Measurements from ENCODE around the gene CDKN2C. TPM values are rescaled to one million over a fixed set of nuclear protein-coding genes. Genes with fewer than 3 reads are reported as not detected.
"Not testable (repeated sequence)": the region's sequence is repeated elsewhere in the genome, so short reads cannot be mapped to it uniquely, and the experiment has no call there.

CDKN2C gene
- polyA plus RNA-seq (2013, experiment 1 of 2; ENCODE audit: insufficient read length) = 13.8 TPM
- 14.8 TPM for polyA plus RNA-seq (2013, experiment 2 of 2; ENCODE audit: insufficient read length)

GRCh38 chr1:50969611-50970508 is at the start of gene CDKN2C:
Gene CDKN2C, plus strand, starts transcription at chr1:50970245. Its CDS starts 124 bp downstream, at chr1:50970369.
- DNase-seq = peak; percentile 90

GRCh38 chr1:50920409-50920808 is 49.6 kb upstream of the CDKN2C start:
- no peak for DNase-seq

- no peak for DNase-seq
These were observed 49.0 kb upstream of the CDKN2C start for GRCh38 chr1:50921029-50921428.

GRCh38 chr1:50923564-50923963 is 46.5 kb upstream of the CDKN2C start:
- no peak for DNase-seq

GRCh38 chr1:50929376-50929958 is 40.6 kb upstream of the CDKN2C start:
- peak; percentile 28 for DNase-seq

GRCh38 chr1:50930193-50930592 is 39.9 kb upstream of the CDKN2C start:
- no peak for DNase-seq

- DNase-seq = no peak
These were observed 38.9 kb upstream of the CDKN2C start for GRCh38 chr1:50930965-50931737.

GRCh38 chr1:50932043-50932442 is 38.0 kb upstream of the CDKN2C start:
- DNase-seq = not testable (repeated sequence)

GRCh38 chr1:50933770-50934169 is 36.3 kb upstream of the CDKN2C start:
- DNase-seq = not testable (repeated sequence)

GRCh38 chr1:50934838-50935237 is 35.2 kb upstream of the CDKN2C start:
- no peak for DNase-seq

GRCh38 chr1:50935276-50935675 is 34.8 kb upstream of the CDKN2C start:
- DNase-seq = not testable (repeated sequence)

- DNase-seq = no peak
These were observed 33.7 kb upstream of the CDKN2C start for GRCh38 chr1:50936321-50936720.

GRCh38 chr1:50940291-50940690 is 29.8 kb upstream of the CDKN2C start:
- no peak for DNase-seq

GRCh38 chr1:50942334-50942733 is 27.7 kb upstream of the CDKN2C start:
- no peak for DNase-seq

GRCh38 chr1:50949286-50949982 is 20.6 kb upstream of the CDKN2C start:
- DNase-seq = no peak

GRCh38 chr1:50950396-50950795 is 19.6 kb upstream of the CDKN2C start:
- no peak for DNase-seq

GRCh38 chr1:50952566-50952965 is 17.5 kb upstream of the CDKN2C start:
- DNase-seq = not testable (repeated sequence)

GRCh38 chr1:50955116-50955515 is 14.9 kb upstream of the CDKN2C start:
- no peak for DNase-seq

- DNase-seq = peak; percentile 28
These were observed 10.6 kb upstream of the CDKN2C start for GRCh38 chr1:50959303-50959912.

GRCh38 chr1:50959913-50960844 is 9.9 kb upstream of the CDKN2C start, which contains the start of gene FAF1:
Gene FAF1, minus strand, starts transcription at chr1:50960267. Its CDS starts 456 bp downstream, at chr1:50959811.
- DNase-seq = peak; percentile 95

GRCh38 chr1:50964863-50965262 is 5.2 kb upstream of the CDKN2C start:
- DNase-seq = no peak

Data from fibroblast of skin of abdomen (primary cell).